Stimulated activated CD8-positive, alpha-beta memory T cell treated with anti-CD3 and anti-CD28 coated beads, Interleukin-2, amount 100 ng/mL, for 48 hours (primary cell): ENCODE data around the gene COPG1.

Source experiments
- DNase-seq, 2 donors: peaks; one replicate each; pipeline ENCODE4 v3.0.0-alpha.2; 2020; ENCODE audit warnings: low read depth in 2 of 2

Gene COPG1

GRCh38 chr3:129314386-129315222, 65.2 kb downstream of the COPG1 start:
- peak; percentile 53 for DNase-seq

- DNase-seq, result no peak
Measured at GRCh38 chr3:129315223-129315997, 66.0 kb downstream of the COPG1 start.

DNA sequence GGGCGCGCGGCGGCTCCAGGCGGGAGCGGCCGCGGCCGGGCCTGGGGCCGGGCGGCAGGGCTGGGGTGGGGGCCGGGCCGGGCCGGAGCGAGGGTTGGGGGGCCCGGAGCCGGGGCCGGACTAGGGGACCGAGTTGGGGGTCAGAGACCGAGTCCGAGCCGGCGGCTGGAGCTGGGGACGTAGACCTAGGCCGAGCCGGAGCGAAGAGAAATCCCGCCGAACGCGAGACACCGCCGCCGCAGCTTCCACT, 66.5 kb downstream of the COPG1 start:
- DNase-seq, result no peak

DNA sequence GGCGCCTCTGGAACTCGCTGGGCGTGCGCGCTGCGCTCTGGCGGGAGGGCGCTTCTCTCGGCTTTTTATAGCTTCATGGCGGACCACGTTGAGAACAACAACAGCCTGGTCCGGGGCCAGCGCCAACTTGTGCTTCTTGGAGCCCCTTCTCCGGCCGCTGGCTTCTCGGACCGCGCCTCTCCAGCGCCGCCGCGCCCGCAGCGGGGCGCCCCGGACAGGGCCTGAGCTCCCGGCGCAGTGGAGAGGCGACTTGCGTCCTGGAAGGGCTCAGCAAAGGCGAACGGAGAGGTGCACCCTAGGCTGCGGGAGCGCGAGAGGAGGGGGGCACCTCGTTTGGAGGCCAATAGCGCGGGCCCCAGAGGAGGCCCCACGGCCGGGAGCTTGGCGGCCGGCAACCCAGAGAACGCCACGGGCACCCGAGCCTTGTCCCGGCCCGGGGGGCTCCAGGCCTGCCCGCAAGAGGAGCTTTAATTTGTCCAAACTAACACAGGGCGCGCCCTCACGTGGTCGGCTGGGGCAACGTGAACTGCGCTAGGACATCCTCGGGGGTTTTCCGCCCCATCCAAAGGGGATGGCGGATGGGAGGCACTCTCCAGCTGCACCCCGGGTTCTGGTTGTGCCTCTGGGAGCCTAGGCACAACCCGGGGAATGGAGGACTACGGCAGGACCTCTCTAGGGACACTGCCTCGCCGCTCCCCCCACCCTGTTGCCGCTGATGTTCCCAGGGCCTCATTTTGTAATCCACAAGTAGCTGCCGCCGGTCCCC, 67.0 kb downstream of the COPG1 start:
- DNase-seq, result peak; percentile 71 to 86

- DNase-seq, result no peak
Measured at GRCh38 chr3:129317014-129317771, 67.8 kb downstream of the COPG1 start.

DNA sequence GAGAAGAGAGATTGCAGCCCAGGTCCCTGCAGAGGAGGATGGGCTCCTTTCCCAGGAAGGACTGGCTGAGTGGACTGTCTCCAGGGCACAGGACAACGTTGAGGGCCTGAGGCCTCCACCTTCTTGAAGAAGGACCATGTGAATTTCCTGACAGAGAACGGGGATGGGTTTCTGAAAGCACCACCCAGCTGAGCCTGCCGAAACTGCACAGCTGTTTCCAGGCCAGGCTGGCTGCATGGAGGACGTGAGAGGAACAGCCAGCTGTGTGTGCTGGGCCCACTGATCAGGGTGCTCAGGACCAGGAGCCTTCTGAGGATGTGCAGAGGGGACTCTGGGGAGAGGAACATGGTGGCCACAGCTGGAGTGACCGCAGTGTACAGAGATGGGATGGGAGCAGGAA, 68.4 kb downstream of the COPG1 start:
- no peak for DNase-seq

GRCh38 chr3:129318921-129319320, 69.5 kb downstream of the COPG1 start:
- no peak for DNase-seq

DNA sequence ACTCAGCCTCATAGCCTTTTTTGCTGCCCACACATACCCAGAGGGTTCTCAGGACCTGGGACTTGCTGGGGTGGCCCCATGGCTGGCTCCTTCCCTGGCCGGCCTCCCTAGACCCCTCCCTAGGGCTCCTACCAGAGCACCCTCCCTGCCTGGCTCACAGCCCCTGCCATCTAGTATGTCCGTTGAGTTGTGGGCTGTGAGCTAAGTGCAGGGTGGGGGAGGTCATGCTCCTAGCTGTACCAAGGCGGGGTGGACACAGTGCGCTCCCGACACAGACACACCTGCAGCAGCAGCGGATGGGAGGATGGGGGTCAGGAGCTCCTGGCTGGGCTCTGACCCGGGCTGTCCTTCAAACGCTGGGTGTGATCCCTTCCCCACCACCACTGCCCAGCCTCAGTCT, 70.9 kb downstream of the COPG1 start:
- DNase-seq, result no peak

DNA sequence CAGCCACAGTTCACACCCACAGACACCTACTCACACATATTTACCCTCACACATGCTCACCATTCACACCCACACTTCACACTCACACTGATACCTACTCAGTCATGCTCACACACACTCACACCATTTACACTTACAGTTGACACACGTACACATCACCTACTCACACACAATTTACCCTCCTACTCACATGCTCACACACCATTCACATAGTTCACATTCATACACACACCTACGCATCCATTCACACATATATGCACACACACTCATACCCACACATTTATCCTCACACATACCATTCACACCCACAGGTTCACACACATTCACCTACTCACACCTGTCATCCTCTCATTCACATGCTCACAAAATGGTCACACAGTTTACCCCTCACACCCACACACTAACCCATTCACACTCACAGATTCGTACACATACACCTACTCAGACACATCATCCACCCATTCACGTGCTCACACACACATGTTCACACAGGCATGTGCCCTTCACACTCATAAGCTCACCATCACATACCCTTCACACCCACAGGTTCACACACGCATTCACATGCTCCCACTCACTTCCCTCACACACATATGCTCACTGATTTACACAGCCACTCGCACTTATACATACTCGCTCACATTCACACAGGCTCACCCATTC, 71.5 kb downstream of the COPG1 start:
- DNase-seq, result no peak

DNA sequence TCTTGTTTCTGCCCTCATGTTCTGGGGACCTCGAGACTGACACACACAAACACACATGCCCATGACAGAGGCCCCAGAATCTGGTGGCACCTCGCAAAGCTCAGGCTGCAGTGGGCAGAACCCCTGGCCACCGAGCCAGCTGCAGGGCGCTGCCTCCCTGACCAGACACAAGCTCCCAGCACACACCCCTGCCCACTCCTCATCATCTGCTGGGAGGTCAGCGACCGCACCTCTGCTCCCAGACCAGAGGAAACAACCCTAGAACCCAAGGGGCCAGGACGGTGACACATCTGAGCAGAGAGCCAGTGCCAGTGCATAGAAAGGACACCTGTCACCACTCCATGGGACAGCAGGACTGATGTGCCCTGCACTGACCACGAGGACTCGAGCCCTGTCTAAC, 72.5 kb downstream of the COPG1 start:
- no peak for DNase-seq

- no peak for DNase-seq
Measured at GRCh38 chr3:129323651-129324294, 74.4 kb downstream of the COPG1 start.

- DNase-seq, result no peak
Measured at GRCh38 chr3:129324855-129325254, 75.4 kb downstream of the COPG1 start.

DNA sequence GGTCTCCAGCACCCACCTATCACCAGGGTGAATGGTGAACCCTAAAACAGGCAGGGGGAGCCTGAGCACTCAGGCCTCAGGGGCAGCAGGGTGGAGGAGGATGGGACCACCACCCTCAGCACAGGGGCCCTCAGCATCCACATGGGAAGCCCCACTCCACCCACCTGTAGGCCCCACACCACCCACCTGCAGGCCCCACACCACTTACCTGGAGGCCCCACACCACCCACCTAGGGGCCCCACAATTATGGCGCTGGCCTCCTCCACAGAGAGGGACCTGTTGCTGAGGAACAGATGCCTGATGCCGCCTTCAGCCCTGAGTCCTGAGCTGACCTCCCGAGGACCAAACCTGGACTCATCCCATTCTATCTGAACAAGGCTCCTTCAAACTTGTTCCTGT, 76.0 kb downstream of the COPG1 start:
- DNase-seq, result no peak

DNA sequence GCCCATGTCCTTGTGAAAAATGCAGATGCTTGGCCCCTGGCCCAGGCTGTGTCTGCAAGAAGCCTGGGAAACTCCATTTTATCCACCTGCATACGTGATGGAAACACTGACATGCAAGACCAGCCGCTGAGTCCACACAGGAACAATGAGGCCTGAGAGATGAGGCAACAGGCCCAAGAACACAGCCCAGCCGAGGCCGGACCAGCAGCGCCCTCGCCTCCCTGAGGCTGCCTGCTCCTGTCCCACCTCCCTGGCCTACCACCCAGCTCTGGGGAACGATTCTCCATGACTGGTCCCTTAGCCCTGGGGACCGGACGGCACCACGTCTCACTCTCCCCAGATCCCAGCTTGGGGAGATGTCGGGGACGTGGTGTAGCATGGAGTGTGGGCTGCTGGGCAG, 76.7 kb downstream of the COPG1 start:
- no peak for DNase-seq

GRCh38 chr3:129326595-129326994, 77.2 kb downstream of the COPG1 start:
- DNase-seq, result no peak
